Measurements from ENCODE around the gene PCBP4.

The PCBP4 gene

DNA sequence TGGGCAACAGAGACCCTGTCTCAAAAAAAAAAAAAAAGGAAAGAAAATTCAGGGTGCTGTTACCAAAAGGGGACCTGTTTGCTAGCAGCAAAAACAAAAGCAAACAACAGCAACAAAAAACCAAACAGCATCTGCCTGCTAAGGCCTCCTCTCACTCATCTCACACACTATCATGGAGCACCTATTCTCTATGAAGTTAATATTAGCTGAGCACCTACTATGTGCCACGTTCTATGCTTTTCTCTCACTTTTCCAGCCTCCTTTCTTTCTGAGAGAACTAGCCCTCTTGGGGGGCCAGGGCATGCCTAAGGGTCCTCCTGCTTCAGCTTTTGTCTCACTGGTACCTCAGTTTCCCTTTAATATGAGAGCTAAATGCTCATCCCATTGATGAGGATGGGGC, 12.5 kb downstream of the PCBP4 start:
- no peak for DNase-seq

DNA sequence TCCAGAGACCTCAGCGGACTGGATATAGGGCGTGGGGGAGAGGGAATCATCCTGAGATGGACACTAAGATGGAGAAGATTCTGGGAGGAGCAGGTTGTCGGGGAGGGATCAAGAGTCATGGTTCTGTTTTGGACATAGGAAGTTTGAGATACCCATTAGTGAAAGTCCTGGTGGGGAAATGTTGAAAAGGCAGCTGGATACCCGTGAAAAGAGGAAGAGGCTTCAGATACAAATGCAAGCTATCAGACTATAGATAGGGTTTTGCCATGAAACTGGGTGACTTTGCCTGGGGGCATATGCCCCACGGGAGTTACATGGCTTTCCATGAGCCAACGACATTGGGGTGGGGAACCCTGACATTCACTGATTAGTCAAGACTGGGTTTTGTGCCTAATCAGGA, 13.1 kb downstream of the PCBP4 start:
- DNase-seq: no peak

DNA sequence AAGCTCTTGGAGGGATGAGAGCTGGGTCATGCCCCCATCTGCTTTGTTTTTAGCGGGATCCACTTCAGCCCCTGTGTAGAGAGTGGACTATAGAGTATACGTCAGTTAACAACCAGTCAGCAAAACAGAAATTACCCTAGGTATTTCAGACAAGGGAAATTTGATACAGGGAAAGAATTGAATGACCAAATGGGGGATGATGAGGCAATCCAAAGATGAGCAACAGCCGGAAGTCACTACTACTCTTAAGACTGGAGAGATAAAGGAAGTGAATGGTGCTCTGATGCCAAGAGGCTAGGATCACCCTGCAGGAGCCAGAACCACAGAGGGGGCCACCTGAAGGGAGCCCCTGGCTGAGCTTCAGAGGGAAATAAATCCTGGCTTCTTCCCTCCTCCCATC, 13.8 kb downstream of the PCBP4 start:
- DNase-seq: no peak

DNA sequence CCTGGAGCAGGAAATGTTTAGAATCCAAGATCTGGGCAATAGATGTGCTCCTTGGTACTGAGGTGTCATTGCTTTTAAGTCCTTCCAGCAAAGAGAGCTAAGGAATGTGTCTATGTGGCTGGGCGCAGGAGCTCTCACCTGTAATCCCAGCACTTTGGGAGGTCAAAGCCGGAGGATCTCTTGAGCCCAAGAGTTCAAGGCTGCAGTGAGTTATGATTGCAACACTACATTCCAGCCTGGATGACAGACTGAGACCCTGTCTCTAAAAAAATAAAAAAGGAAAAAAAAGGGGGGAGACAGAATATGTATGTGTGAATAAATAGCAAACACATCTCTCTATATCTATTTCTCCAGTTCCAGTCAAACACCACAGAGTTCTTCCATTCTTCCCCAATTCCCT, 16.4 kb downstream of the PCBP4 start:
- no peak for DNase-seq

GRCh38 chr3:51949121-51949520, 18.1 kb downstream of the PCBP4 start:
- no peak for DNase-seq

GRCh38 chr3:51948016-51948580, 19.2 kb downstream of the PCBP4 start:
- DNase-seq: no peak

GRCh38 chr3:51947215-51947900, 19.9 kb downstream of the PCBP4 start:
- DNase-seq: no peak

DNA sequence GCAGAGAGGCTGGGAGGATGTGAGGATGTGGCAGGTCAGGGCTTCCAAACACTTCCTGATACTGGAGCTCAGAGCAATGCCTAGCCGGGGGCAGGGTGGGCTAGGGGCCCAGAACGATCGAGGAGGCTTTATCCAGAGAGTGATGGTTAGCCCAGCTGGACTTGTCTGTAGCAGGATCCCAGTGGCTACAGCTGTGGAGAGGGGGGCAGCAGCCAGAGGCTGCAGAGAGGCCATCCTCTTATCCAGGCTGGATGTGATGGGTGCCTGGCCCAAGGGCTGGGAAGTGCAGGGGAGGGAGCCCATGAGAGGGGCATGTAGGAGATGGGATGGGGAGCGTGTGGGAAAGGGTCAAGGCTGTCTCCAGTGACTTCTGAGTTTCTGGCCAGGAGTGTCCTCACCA, 20.5 kb downstream of the PCBP4 start:
- DNase-seq: no peak

- no peak for DNase-seq
These were observed 21.1 kb downstream of the PCBP4 start for GRCh38 chr3:51945926-51946705.

DNA sequence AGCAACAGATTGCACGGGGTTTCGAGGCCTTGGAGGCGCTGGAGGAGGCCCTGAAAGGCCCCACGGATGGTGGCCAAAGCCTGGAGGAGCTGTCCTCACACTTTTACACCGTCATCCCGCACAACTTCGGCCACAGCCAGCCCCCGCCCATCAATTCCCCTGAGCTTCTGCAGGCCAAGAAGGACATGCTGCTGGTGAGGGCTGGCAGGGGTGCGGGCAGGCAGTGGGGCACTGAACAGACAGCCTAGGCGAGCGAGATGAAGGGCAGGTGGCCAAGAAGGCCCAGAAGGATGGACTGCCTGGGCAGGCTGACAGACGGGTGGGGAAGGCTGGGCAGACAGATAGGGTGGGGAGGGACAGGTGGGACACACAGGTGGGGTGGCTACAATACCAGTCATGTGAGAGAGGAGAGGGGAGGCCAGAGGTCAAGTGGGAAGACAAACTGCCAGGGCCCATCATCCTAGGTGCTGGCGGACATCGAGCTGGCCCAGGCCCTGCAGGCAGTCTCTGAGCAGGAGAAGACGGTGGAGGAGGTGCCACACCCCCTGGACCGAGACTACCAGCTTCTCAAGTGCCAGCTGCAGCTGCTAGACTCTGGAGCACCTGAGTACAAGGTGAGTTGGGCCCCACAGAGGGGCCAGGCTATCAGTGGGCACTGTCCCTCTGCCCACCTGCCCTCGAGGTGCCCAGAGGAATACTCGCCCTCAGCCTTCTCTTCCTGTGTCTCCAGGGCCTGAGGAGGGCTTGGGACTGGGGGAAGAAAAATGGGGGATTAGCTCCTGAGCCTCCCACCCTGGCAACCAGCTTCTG, 22.0 kb downstream of the PCBP4 start:
- DNase-seq: no peak

DNA sequence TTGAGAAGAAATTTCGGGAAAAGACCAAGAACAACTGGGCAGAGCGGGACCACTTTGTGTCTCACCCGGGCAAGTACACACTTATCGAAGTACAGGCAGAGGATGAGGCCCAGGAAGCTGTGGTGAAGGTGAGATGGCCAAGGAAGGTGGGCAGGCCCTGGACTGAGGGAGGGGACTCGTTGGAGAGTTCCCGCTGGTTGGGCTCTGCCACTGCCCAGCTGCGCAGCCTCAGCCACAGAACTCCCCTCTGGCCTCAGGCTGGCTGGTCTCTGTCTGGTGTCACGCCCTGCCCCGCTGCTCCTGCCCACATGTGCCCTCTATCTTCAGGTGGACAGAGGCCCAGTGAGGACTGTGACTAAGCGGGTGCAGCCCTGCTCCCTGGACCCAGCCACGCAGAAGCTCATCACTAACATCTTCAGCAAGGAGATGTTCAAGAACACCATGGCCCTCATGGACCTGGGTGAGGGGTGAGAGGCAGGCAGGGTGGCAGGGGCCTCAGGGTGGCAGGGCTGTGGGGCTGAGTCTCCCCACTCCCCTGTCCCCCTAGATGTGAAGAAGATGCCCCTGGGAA, 22.7 kb downstream of the PCBP4 start:
- DNase-seq: no peak

GRCh38 chr3:51943451-51944391, 23.5 kb downstream of the PCBP4 start:
- no peak for DNase-seq

GRCh38 chr3:51942603-51943450, 24.4 kb downstream of the PCBP4 start:
- no peak for DNase-seq

GRCh38 chr3:51941798-51942602, 25.3 kb downstream of the PCBP4 start, which contains the start of the genes PARP3 and RRP9:
Gene PARP3 (plus strand): TSS chr3:51942363. CDS start chr3:51943356, 993 bp downstream.
Gene RRP9 (minus strand): TSS chr3:51941904. CDS start chr3:51941867, 37 bp downstream.
- DNase-seq: peak; percentile 98

DNA sequence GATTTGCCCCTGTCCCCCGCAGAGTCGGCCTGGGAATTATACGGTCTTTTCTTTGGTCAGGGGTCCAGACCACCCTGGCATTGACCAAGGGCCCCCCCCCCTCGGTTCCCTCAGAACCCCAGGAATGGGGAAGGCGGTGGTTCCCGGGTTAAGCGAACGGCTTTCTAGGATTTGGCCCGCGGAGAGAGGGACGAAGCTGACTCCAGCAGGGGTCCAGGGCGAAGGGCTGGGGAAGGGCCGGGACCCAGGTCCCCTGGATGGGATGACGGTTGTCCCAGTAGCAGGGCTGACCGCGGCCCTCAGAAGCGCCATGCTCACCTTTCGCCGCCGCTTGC, 25.8 kb downstream of the PCBP4 start:
- DNase-seq: no peak

DNA sequence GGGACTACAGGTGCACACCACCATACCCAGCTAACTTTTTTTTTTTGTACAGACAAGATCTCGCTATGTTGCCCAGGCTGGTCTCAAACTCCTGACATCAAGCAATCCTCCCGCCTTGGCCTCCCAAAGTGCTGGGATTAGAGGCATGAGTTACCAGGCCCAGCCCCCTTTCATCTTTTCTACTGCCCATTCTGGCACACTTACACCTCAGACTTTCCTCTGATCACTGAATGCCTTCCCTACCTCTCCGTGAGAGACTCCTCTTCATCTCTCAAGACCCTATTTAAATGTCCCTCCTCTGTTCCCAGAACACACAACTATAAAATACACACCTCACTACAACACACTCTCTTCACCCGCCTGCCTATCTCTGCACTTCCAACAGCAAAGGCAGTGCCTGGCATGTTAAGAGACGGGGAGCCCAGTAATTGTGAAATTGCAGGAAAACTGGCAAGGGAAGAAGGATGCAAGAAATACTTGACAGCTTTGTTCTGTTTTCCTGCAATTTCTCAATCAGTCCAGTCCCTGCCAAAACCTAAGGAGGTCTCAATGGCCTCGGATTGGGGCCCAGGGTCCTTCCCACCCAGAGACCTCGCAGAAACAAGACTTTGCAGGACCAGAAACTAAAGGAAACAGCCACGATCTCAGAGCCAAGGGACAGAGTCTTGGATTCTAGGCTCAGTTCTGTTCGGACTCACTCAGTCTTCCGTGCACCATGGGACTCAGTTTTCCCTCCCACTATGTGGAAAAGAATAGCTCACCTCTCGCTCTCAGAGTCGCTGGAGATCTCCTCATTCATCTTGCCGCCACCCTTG, 26.4 kb downstream of the PCBP4 start:
- no peak for DNase-seq

DNA sequence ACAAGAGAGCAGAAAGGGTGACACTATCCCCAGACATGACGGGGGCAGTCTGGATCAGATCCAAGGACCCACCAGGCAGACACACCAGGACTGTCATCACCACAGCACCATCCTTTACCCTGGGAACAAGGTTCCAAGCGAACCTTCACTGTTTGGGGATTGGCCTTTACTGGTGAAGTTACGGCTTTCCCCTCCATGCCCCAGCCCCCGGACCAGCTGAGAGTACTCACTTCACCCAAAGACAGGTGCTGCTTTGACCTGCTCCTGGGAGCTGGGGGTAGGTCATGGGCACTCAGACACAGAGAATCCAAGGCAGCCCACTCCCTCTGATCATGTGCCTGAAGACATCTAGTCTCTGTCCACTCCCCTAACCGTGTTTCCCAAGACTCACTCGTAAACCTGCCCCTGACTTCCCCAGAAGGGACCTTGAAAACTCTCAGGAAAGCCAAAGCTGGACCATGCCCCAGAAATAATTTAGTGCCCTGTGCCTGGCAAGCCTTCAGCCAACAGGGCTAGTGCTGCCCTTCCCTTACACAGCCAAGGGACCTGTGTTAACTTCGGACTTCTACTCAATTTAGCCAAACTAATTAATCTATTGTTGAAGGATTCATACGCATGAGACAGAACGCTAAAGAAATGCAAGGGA, 28.4 kb downstream of the PCBP4 start:
- no peak for DNase-seq
